Stimulated activated naive B cell treated with anti-CD40 and anti-IgM and Interleukin-4, amounts not matched to agents 10 μg/mL and 1 μg/mL and 100 μg/mL, for 72 hours (primary cell): ENCODE measurements around the gene GGTA1.

Experiments used
- ATAC-seq, 2 donors: fragments of 150-1000 bp; cut with Tn5 transposase; replicated peaks; 2 replicates each; pipeline ENCODE4 v1.10.0; 2021; ENCODE audit warnings: moderate library complexity in 1 of 2
- DNase-seq: peaks from one replicate; pipeline ENCODE4 v3.0.0; 2021
- H3K27ac Mint-ChIP-seq: one replicate; pipeline ENCODE4 v1.8.0; 2022; ENCODE audit warnings: mild to moderate bottlenecking, mixed read lengths
- H3K27me3 Mint-ChIP-seq, 2 donors: one replicate each; pipeline ENCODE4 v1.8.0; 2022; ENCODE audit warnings: mixed read lengths in 2 of 2
- H3K36me3 Mint-ChIP-seq, 2 donors: one replicate each; pipeline ENCODE4 v1.8.0; 2022; ENCODE audit warnings: mixed read lengths in 2 of 2, mild to moderate bottlenecking in 1 of 2
- H3K4me1 Mint-ChIP-seq, 2 donors: one replicate each; pipeline ENCODE4 v1.8.0; 2022; ENCODE audit warnings: mixed read lengths in 2 of 2, mild to moderate bottlenecking in 1 of 2
- H3K4me3 Mint-ChIP-seq, 2 donors: one replicate each; pipeline ENCODE4 v1.8.0; 2022; ENCODE audit warnings: mild to moderate bottlenecking in 2 of 2, mixed read lengths in 2 of 2, moderate library complexity in 1 of 2
- H3K9me3 Mint-ChIP-seq, 2 donors: one replicate each; pipeline ENCODE4 v1.8.0; 2022; ENCODE audit warnings: mixed read lengths in 2 of 2, mild to moderate bottlenecking in 1 of 2

GGTA1 gene

DNA sequence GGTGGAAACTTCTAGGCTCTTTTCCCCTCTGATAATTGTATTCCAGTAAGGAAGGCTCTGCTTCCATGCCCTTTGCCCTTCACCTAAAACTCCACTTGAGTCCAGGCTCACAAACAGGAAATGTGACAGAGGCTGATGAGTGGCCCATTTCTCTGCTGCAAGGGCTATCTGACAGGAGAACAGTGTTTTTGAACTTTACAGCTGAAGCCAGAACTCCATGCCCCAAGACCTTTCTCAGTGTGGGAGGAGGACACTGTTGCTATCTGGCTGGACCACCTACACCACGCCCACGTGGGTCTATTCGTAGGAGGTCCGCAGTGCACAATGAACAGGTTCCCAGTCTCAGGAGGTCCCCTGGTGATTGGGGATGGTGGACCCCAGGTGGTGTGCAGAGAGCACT is 13.6 kb downstream of the GGTA1 start:
- H3K36me3 Mint-ChIP-seq: no peaks in the 10 kb centered on the region
- H3K4me1 Mint-ChIP-seq: peaks cover 30 to 38% of the 10 kb centered on the region in 2 donors
- ATAC-seq: no peak
- no peak for DNase-seq
- H3K4me3 Mint-ChIP-seq: no peak overlapping the region
- no peak overlapping the region for H3K27ac Mint-ChIP-seq
- H3K27me3 Mint-ChIP-seq: no peaks in the 10 kb centered on the region
- H3K9me3 Mint-ChIP-seq: no peaks in the 10 kb centered on the region

DNA sequence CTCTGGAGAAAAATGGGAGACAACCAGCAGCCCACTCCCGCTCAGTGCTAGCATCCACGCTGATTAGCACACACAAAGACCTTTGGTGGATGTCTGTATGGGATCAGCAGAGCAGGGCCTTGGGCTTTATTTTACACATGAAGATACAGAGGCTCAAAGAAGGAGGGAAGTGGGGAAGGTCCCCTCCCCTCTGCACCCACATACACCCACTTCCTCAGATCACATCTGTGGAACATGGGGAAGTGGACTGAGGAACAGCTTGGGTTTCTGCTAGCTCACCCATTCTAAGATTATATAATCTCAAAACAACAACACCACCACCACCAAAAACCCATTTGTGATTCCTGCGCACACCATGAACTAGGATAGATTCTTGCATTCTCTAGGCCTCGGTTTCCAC is 14.0 kb downstream of the GGTA1 start:
- Mint-ChIP-seq H3K36me3 (no peaks in the 10 kb centered on the region), H3K27ac (no peak overlapping the region), H3K4me1 (peaks cover 30 to 38% of the 10 kb centered on the region in 2 donors), H3K9me3 (no peaks in the 10 kb centered on the region), H3K27me3 (no peaks in the 10 kb centered on the region), H3K4me3 (no peak overlapping the region)
- DNase-seq (no peak), ATAC-seq (peak; percentile 78)

DNA sequence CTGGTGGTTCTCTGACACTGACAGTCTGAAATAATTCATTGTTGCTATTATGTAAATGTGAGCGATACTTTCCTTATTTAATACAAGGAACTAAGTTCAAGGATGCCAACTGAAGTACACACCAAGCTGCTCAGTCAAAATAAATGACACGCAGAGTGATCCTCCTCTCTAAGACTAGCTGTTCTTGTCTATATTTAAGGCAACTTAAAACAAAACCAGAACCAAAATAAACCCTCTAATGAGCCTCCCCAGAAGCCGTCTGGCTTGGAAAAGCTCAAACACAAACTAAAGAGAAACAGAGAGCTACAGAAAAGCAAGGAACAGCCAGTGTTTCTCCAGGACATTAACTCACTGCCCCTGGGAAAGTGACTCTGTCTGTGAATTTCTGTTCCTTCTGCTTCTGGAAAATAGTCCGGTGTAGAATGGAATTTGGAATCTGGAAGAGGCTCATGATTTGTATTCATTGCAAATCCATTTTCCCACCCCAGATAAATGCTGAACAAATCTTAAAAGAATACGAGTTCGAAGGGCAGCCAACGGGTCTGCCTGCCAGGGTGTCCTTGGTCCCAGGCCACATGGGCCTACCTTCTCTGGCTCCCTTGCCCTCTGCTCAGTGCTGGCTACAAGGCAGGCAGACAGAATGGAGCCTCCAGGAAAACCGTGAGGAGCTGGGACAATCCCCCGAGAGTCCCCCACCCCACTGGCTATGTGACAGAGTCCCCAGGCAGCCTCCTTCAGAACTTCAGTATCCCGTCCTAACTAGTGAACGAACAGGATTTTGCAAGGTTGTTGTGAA is 14.8 kb downstream of the GGTA1 start:
- Mint-ChIP-seq H3K9me3 (no peaks in the 10 kb centered on the region), H3K36me3 (no peaks in the 10 kb centered on the region), H3K4me3 (no peak overlapping the region), H3K27ac (no peak overlapping the region), H3K4me1 (peaks cover 30 to 38% of the 10 kb centered on the region in 2 donors), H3K27me3 (no peaks in the 10 kb centered on the region)
- DNase-seq: no peak
- ATAC-seq: peak; percentile 6 to 26

DNA sequence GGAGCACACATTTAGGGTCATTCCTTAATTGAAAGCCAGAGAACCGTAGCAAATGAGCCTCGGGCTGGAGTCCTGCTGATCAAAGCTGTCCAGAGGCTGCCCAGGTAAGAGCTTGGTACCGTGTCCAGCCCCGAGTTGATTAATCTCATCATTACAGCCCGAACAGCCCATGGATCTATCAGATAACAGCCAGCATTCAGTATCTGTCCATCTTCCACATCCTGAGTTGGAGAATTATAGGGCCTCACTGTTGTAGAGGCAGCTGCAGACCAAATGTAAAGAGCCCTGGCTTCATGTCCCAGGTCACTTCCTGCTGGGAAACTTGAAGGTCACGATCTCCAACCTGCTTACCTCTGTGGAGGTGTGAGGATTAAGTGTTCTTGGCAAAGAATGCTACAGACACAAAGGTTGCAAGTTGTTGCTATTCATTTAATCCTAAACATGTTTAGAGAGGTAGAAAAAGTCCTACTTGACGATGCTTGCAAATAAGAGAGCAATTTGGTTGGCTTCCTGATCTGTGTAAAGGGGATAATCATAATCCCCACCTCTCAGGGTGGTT is 16.1 kb downstream of the GGTA1 start:
- H3K4me3 Mint-ChIP-seq: no peak overlapping the region
- no peak for ATAC-seq
- H3K4me1 Mint-ChIP-seq: peaks cover 28 to 38% of the 10 kb centered on the region in 2 donors
- H3K27ac Mint-ChIP-seq: no peak overlapping the region
- H3K36me3 Mint-ChIP-seq: no peaks in the 10 kb centered on the region
- no peaks in the 10 kb centered on the region for H3K27me3 Mint-ChIP-seq
- H3K9me3 Mint-ChIP-seq: no peaks in the 10 kb centered on the region
- DNase-seq: no peak

DNA sequence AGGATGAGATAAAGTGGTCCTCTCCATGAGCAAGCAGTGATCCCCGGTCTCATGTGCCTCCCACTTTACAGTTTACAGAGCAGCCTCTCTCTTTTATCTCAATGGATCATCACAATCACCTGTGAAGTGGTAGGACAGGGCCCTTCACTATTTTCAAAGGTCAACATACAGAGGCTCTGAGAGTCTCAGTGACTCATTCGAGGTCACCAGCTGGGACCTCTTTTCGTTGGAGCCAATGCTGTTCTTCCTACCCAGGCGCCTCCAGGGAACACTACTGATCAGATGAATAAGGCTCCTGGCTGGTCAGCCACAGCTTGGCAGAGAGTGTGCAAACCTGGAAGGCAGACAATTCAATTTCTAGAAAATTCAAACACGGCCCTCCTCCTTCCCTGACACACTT is 16.6 kb downstream of the GGTA1 start:
- Mint-ChIP-seq H3K27ac (no peak overlapping the region), H3K4me1 (peaks cover 28 to 38% of the 10 kb centered on the region in 2 donors), H3K36me3 (no peaks in the 10 kb centered on the region), H3K27me3 (no peaks in the 10 kb centered on the region), H3K9me3 (no peaks in the 10 kb centered on the region), H3K4me3 (no peak overlapping the region)
- peak; percentile 69 to 75 for ATAC-seq
- no peak for DNase-seq

DNA sequence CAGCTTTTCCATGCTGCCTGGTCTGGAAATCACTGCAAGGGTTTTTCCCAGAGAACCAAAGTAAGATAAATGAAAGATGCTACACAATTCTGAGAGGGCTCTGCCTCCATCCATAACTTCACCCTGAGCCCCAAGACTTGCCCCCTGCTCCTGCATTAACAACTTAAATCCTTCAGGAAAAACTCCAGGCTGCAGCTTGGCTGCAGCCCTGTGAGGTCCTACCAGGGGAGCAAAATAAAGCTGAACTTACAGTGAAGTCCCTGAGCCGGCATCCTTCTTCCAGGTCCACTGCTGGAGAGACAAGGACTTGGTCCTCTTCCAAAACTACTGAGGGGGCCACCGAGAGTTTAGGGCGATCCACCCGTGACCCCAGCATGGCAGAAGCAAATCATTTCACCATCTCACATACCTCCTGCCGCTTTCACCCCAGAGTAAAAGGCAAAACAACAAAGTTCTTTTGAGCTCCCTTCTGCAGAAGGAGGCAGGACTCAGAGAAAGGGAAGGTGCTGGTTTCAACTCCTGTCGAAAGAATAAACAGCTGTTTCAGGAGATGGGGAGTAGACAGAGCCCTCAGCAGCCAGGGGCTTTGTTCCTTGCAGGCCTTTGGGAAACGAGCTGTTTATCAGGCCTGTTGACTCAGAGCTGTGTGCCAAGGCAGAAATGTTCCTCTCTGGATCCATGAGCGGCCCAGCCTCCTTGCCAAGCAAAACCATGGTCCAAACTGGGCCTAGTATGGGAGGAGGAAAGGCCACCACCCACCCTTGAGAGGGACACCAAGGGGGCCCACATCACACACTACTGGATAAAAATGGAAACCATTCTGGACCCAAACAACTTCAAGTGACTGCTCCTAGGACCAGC is 20.6 kb downstream of the GGTA1 start:
- Mint-ChIP-seq H3K27me3 (no peaks in the 10 kb centered on the region), H3K9me3 (no peaks in the 10 kb centered on the region), H3K4me3 (no peak overlapping the region), H3K4me1 (peaks cover 4 to 9% of the 10 kb centered on the region in 2 donors), H3K27ac (no peak overlapping the region), H3K36me3 (no peaks in the 10 kb centered on the region)
- ATAC-seq: no peak
- no peak for DNase-seq

DNA sequence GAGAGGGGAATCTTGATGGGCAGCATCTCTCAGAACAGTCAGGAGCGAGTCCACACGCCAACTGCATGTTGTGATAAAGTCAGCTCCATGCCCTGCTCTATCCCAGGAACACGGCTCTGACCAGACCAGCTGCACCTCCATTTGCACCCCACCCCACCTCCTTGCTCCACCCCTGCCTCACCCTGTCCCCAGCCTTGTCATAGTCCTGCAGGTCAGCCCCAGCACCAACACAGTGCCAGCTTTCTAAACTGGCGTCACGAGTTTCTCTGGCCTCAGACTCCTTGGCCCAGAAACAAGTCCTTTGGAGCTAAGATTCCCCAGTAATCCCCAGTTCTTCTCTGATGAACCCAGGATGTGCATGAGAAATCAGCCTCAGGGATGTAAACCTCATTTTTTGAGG is 23.5 kb downstream of the GGTA1 start:
- no peaks in the 10 kb centered on the region for H3K36me3 Mint-ChIP-seq
- H3K27ac Mint-ChIP-seq: no peak overlapping the region
- no peaks in the 10 kb centered on the region for H3K4me1 Mint-ChIP-seq
- no peak overlapping the region for H3K4me3 Mint-ChIP-seq
- DNase-seq: no peak
- H3K27me3 Mint-ChIP-seq: no peaks in the 10 kb centered on the region
- H3K9me3 Mint-ChIP-seq: no peaks in the 10 kb centered on the region
- ATAC-seq: no peak

DNA sequence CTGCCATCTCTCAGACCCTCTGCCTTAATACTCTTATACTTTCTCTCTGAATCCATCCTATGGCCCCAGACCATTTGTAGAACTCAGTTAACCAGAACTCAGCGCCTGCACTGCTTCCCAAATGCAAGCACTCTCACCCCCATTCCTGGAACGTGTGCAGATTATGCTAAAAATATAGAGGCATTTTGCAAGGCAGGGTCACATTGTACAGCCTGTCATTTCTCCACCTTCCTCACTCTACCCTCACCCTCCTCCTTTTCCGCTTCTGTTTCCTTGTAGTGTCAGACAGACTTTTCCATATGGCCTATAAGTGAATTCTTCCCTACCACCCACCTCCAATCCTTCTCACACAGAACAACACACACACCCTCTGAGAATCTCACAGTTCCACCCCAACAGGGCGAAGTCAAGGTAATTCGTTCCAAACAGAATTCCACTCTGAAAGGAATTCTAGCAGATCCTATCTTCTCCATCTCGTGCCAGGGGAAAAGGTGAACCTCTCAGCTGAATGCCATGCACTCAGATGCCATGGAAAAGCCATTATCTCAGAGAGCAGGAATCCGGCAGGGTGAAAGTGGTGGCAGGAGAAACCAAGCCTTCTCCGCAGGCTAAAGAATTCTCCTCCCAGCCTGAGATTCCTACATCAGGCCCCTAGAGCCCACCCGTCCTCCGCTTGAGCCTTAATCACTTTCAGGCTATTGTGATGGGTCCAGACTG is 25.3 kb downstream of the GGTA1 start:
- Mint-ChIP-seq H3K27me3 (peaks cover 5 to 7% of the 10 kb centered on the region in 2 donors), H3K4me3 (no peak overlapping the region), H3K4me1 (no peaks in the 10 kb centered on the region), H3K9me3 (no peaks in the 10 kb centered on the region), H3K36me3 (no peaks in the 10 kb centered on the region), H3K27ac (no peak overlapping the region)
- DNase-seq (no peak), ATAC-seq (no peak)

DNA sequence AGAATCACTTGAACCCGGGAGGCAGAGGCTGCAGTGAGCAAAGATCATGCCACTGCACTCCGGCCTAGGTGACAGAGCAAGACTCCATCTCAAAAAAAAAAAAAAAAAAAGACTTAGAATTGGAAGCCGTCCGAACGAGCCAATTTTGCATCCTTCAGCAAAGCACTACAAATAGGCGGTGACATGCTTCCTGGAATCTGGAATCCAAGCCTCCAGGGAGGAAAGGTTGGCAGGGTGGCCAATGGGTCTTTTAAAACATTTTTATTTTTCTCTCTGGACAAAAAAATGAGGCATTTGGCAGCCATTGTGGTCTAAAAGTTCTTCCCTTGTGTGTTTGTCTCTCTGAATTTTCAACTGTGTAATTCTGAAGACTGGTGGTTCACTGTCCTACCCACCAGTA is 26.4 kb downstream of the GGTA1 start:
- Mint-ChIP-seq H3K4me3 (no peak overlapping the region), H3K27me3 (peaks cover 7 to 11% of the 10 kb centered on the region in 2 donors), H3K27ac (no peak overlapping the region), H3K9me3 (no peaks in the 10 kb centered on the region), H3K4me1 (no peaks in the 10 kb centered on the region), H3K36me3 (no peaks in the 10 kb centered on the region)
- DNase-seq (no peak), ATAC-seq (no peak)

DNA sequence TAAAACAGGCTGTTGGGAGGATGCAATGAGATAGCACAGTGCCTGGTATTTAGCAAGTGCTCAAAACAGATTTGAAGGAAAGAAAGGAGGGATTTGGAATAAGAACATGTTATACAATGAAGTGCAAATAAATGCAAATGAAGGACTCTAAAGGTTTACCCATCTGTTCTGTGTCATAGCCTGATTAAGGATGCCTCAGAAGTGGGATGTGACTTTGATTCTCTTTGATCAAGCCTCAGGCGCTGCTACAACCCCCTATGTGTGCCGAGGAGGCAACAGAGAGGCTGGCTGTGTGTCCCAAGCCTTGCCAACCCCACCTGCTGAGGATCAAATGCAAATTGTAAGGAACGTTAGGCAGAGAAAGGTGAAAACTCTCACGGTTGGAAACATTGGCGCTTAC is 27.2 kb downstream of the GGTA1 start:
- ATAC-seq: no peak
- Mint-ChIP-seq H3K27ac (no peak overlapping the region), H3K4me3 (no peak overlapping the region), H3K4me1 (no peaks in the 10 kb centered on the region), H3K9me3 (no peaks in the 10 kb centered on the region), H3K36me3 (no peaks in the 10 kb centered on the region), H3K27me3 (peaks cover 7 to 11% of the 10 kb centered on the region in 2 donors)
- no peak for DNase-seq

DNA sequence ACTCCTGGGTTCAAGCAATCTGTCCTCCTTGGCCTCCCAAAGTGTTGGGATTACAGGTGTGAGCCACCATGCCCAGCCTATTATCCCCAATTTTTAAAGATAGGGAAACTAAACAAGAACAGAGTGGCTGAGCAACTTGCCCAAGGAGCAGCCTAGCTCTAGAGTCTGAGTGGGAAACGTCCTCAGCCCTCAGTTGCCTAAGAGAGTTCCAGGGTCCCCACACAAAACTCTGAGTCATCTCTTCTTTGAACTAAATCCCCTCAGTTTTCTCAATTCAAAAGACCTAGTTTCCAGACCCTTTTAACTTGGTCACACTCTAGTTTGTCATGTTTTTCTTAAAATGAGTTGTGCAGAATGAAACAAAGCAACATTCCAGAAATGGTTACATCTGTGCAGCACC is 33.5 kb downstream of the GGTA1 start:
- H3K36me3 Mint-ChIP-seq: no peaks in the 10 kb centered on the region
- peaks cover 12 to 29% of the 10 kb centered on the region in 2 donors for H3K27me3 Mint-ChIP-seq
- H3K4me3 Mint-ChIP-seq: no peak overlapping the region
- H3K4me1 Mint-ChIP-seq: no peaks in the 10 kb centered on the region
- no peak for DNase-seq
- H3K9me3 Mint-ChIP-seq: no peaks in the 10 kb centered on the region
- no peak for ATAC-seq
- no peak overlapping the region for H3K27ac Mint-ChIP-seq

DNA sequence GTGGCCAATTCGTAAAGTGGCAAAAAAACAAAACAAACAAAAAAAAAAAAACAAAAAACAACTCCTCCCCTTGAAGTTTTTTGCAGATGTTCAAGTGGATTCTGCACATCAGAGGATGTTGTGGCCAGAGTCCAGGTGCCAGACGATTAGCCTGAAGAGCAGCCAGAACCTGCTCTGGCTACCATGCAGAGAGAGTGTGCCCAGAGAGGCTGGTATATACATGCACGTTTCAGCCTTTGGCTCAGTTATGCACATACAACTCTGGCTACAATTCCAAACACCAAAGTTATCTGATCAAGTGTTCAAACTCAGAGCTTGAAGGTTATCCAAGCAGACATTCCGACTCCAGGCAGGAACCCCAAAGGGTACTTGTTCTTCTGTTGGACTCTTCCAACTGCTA is 34.7 kb downstream of the GGTA1 start:
- no peak for ATAC-seq

DNA sequence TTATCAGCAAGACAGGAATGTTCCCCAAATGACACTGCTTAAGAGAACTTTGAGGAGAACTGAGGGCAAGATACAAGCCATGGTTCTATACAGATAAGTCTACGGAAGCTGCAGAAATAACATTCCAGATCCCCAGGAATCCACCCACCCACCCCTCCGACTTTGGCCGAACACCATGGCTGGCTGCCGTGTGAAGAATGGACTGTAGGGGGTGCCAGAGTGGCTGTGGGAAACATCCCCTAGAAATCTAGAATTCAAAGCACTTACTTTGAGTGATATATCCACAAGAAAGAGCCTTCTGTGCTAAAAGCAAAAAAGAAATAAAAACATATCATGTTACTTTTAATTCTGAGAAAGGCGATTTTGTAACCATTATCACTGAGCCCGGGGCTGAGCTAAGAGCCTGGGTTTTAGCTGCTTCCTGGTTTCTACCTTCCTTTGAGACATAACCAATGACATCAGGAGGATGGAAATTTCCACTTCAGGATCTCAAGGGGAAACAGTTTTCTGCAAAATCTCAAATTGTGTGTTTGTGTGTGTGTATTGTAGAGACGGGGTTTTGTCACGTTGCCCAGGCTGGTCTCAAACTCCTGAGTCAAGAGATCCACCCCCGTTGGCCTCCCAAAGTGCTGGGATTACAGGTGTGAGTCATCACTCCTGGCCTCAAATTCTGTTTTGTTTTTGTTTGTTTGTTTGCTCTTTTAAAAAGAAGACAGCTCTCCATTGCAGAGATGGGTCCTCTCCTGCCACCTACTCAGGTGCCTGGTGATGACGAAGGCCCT is 36.4 kb downstream of the GGTA1 start:
- no peak for DNase-seq
- no peak overlapping the region for H3K27ac Mint-ChIP-seq
- peak in 1 of 2 donors; percentile 52 for ATAC-seq
- no peak overlapping the region for H3K4me3 Mint-ChIP-seq
- H3K9me3 Mint-ChIP-seq: no peaks in the 10 kb centered on the region
- H3K4me1 Mint-ChIP-seq: no peaks in the 10 kb centered on the region
- no peaks in the 10 kb centered on the region for H3K36me3 Mint-ChIP-seq
- H3K27me3 Mint-ChIP-seq: peaks cover 20 to 31% of the 10 kb centered on the region in 2 donors

More for the DNA sequence above, 34.7 kb downstream of the GGTA1 start:
- no peaks in the 10 kb centered on the region for H3K36me3 Mint-ChIP-seq
- no peaks in the 10 kb centered on the region for H3K9me3 Mint-ChIP-seq
- no peaks in the 10 kb centered on the region for H3K4me1 Mint-ChIP-seq
- H3K27ac Mint-ChIP-seq: no peak overlapping the region
- DNase-seq: no peak
- H3K27me3 Mint-ChIP-seq: peaks cover 11 to 31% of the 10 kb centered on the region in 2 donors
- no peak overlapping the region for H3K4me3 Mint-ChIP-seq
